Neural progenitor cell (in vitro differentiated cells): ENCODE results near the gene MRPS16. TPM values are rescaled to one million over a fixed set of nuclear protein-coding genes. Genes with fewer than 3 reads are reported as not detected.
A peak's percentile ranks its signal among the peaks of the same experiment; 100 is the strongest.
"Not testable (repeated sequence)": the region's sequence is repeated elsewhere in the genome, so short reads cannot be mapped to it uniquely, and the experiment has no call there.

Experiments
- DNase-seq: peaks from one replicate; pipeline ENCODE4 v3.0.0-alpha.2; 2016; ENCODE audit warnings: low spot score
- H2AFZ ChIP-seq: fragments of 200-600 bp; sonication (generic); replicated peaks from 2 replicates; pipeline ENCODE4 v1.6.1; 2016; ENCODE audit warnings: antibody characterized with exemption
- H3F3A ChIP-seq: fragments of 200-600 bp; sonication (generic); 2 replicates; pipeline ENCODE4 v1.6.1; 2016; ENCODE audit warnings: antibody characterized with exemption, low read depth
- H3K27ac ChIP-seq: fragments of 200-600 bp; sonication (generic); 2 replicates; pipeline ENCODE4 v1.5.1; 2016; ENCODE audit warnings: mild to moderate bottlenecking
- H3K27me3 ChIP-seq: fragments of 200-600 bp; sonication (generic); 2 replicates; pipeline ENCODE4 v1.6.1; 2016; ENCODE audit warnings: mild to moderate bottlenecking, moderate library complexity
- H3K36me3 ChIP-seq: fragments of 200-600 bp; sonication (generic); 2 replicates; pipeline ENCODE4 v1.5.1; 2016
- H3K4me1 ChIP-seq: fragments of 200-600 bp; sonication (generic); 2 replicates; pipeline ENCODE4 v1.6.1; 2016; ENCODE audit warnings: mixed run types
- H3K4me2 ChIP-seq: fragments of 200-600 bp; sonication (generic); 2 replicates; pipeline ENCODE4 v1.6.1; 2016
- H3K4me3 ChIP-seq: fragments of 200-600 bp; sonication (generic); 2 replicates; pipeline ENCODE4 v1.5.1; 2016
- H3K79me2 ChIP-seq: fragments of 200-600 bp; sonication (generic); 2 replicates; pipeline ENCODE4 v1.6.1; 2016; ENCODE audit warnings: low read depth
- H3K9ac ChIP-seq: fragments of 200-600 bp; sonication (generic); 2 replicates; pipeline ENCODE4 v1.6.1; 2016
- H3K9me3 ChIP-seq: fragments of 200-600 bp; sonication (generic); 2 replicates; pipeline ENCODE4 v1.5.1; 2016; ENCODE audit warnings: low read depth
- H4K20me1 ChIP-seq: fragments of 200-600 bp; sonication (generic); 2 replicates; pipeline ENCODE4 v1.6.1; 2016; ENCODE audit warnings: low read depth
- H3K27ac Mint-ChIP-seq: 3 replicates; pipeline ENCODE4 v1.8.0; 2021; ENCODE audit warnings: mixed read lengths
- H3K27me3 Mint-ChIP-seq: 2 replicates; pipeline ENCODE4 v1.8.0; 2022; ENCODE audit warnings: low read depth, mild to moderate bottlenecking, inconsistent platforms, moderate library complexity, mixed read lengths; ENCODE audit not compliant: insufficient read depth
- H3K36me3 Mint-ChIP-seq: 3 replicates; pipeline ENCODE4 v1.8.0; 2021; ENCODE audit warnings: mixed read lengths
- H3K4me1 Mint-ChIP-seq: 3 replicates; pipeline ENCODE4 v1.8.0; 2021; ENCODE audit warnings: mixed read lengths
- H3K4me3 Mint-ChIP-seq: 3 replicates; pipeline ENCODE4 v1.8.0; 2021; ENCODE audit warnings: mild to moderate bottlenecking, moderate library complexity, mixed read lengths
- H3K9me3 Mint-ChIP-seq: 3 replicates; pipeline ENCODE4 v1.8.0; 2020; ENCODE audit warnings: mixed read lengths
- CTCF ChIP-seq: fragments of 200-600 bp; sonication (generic); IDR thresholded peaks from 2 replicates; pipeline ENCODE4 v1.5.1; 2017; ENCODE audit warnings: antibody characterized with exemption, mild to moderate bottlenecking
- EZH2 ChIP-seq: fragments of 200-600 bp; sonication (generic); IDR thresholded peaks from 2 replicates; pipeline ENCODE4 v1.6.1; 2017; ENCODE audit warnings: antibody characterized with exemption, mild to moderate bottlenecking, moderate library complexity
- EZH2phosphoT487 ChIP-seq: fragments of 200-600 bp; sonication (generic); IDR thresholded peaks from 2 replicates; pipeline ENCODE4 v1.6.1; 2017; ENCODE audit warnings: antibody characterized with exemption
- total RNA-seq: library from RNA; depleted of rRNA; stranded (reverse); fragments of >200 nt; gene quantifications from 2 replicates; pipeline ENCODE4 v1.2.3, GENCODE V29; 2015; ENCODE audit warnings: low replicate concordance

The MRPS16 gene
- total RNA-seq, 1 donor from 2014 or later = 82.3 TPM

GRCh38 chr10:73261362-73261995 lies 9.0 kb upstream of the MRPS16 start:
- no peaks in the 10 kb centered on the region for H3K27me3 Mint-ChIP-seq
- Histone ChIP-seq H3F3A (no peaks in the 10 kb centered on the region), H3K27ac (no peak overlapping the region), H3K4me1 (no peaks in the 10 kb centered on the region), H3K27me3 (no peaks in the 10 kb centered on the region), H3K4me3 (no peak overlapping the region), H3K36me3 (no peaks in the 10 kb centered on the region), H2AFZ (no peak overlapping the region), H3K4me2 (no peak overlapping the region), H4K20me1 (no peaks in the 10 kb centered on the region), H3K9me3 (no peaks in the 10 kb centered on the region), H3K79me2 (no peaks in the 10 kb centered on the region), H3K9ac (no peak overlapping the region)
- no peak overlapping the region for H3K27ac Mint-ChIP-seq
- peaks cover 2% of the 10 kb centered on the region for H3K36me3 Mint-ChIP-seq
- no peaks in the 10 kb centered on the region for H3K4me1 Mint-ChIP-seq
- no peak for DNase-seq
- peaks cover 4% of the 10 kb centered on the region for H3K9me3 Mint-ChIP-seq
- no peak overlapping the region for H3K4me3 Mint-ChIP-seq
- TF ChIP-seq EZH2phosphoT487 = no peak

GRCh38 chr10:73258612-73259011 lies 6.2 kb upstream of the MRPS16 start:
- H3K4me1 ChIP-seq, H3K4me3 ChIP-seq, H3K9ac ChIP-seq, H3K79me2 ChIP-seq, H3K27me3 ChIP-seq, H3K4me2 ChIP-seq, H3K27ac Mint-ChIP-seq, H3K36me3 ChIP-seq, H3K27me3 Mint-ChIP-seq, H4K20me1 ChIP-seq, H2AFZ ChIP-seq, H3F3A ChIP-seq, H3K9me3 ChIP-seq, H3K27ac ChIP-seq, DNase-seq, H3K4me1 Mint-ChIP-seq, H3K4me3 Mint-ChIP-seq, H3K9me3 Mint-ChIP-seq, H3K36me3 Mint-ChIP-seq: not testable (repeated sequence)

- Histone ChIP-seq H3K4me3 (peak overlapping the region; percentile 88), H2AFZ (peak overlapping the region; percentile 84), H3K9me3 (no peaks in the 10 kb centered on the region), H4K20me1 (no peaks in the 10 kb centered on the region), H3K4me1 (peaks cover 17% of the 10 kb centered on the region), H3K27ac (peak overlapping the region; percentile 79), H3K36me3 (peaks cover 5% of the 10 kb centered on the region), H3K79me2 (peaks cover 61% of the 10 kb centered on the region), H3K9ac (peak overlapping the region; percentile 73), H3K4me2 (peak overlapping the region; percentile 99), H3K27me3 (no peaks in the 10 kb centered on the region), H3F3A (peaks cover 33% of the 10 kb centered on the region)
- Mint-ChIP-seq H3K27me3 (peaks cover 2% of the 10 kb centered on the region), H3K9me3 (no peaks in the 10 kb centered on the region), H3K4me1 (peaks cover 25% of the 10 kb centered on the region), H3K4me3 (peak overlapping the region; percentile 98), H3K27ac (peak overlapping the region; percentile 92), H3K36me3 (peaks cover 9% of the 10 kb centered on the region)
- DNase-seq = peak; percentile 13
- TF ChIP-seq EZH2 = no peak
- no peak for TF ChIP-seq CTCF
- no peak for TF ChIP-seq EZH2phosphoT487
These were observed 746 bp upstream of the MRPS16 start for GRCh38 chr10:73253225-73253555.

- peaks cover 4% of the 10 kb centered on the region for H3K27me3 Mint-ChIP-seq
- no peaks in the 10 kb centered on the region for H3K9me3 Mint-ChIP-seq
- peak overlapping the region; percentile 34 for H2AFZ ChIP-seq
- H3F3A ChIP-seq = peaks cover 45% of the 10 kb centered on the region
- peak overlapping the region; percentile 97 for H3K27ac Mint-ChIP-seq
- peak overlapping the region; percentile 94 for H3K9ac ChIP-seq
- H3K4me3 ChIP-seq = peak overlapping the region; percentile 88
- no peaks in the 10 kb centered on the region for H3K27me3 ChIP-seq
- H3K36me3 Mint-ChIP-seq = peaks cover 9% of the 10 kb centered on the region
- H3K4me2 ChIP-seq = peak overlapping the region; percentile 99
- peaks cover 31% of the 10 kb centered on the region for H3K4me1 Mint-ChIP-seq
- H4K20me1 ChIP-seq = no peaks in the 10 kb centered on the region
- peak overlapping the region; percentile 98 for H3K4me3 Mint-ChIP-seq
- DNase-seq = peak; percentile 21
- no peak for TF ChIP-seq EZH2
- no peaks in the 10 kb centered on the region for H3K9me3 ChIP-seq
- H3K27ac ChIP-seq = peak overlapping the region; percentile 70
- peaks cover 17% of the 10 kb centered on the region for H3K4me1 ChIP-seq
- H3K79me2 ChIP-seq = peaks cover 66% of the 10 kb centered on the region
- H3K36me3 ChIP-seq = peaks cover 5% of the 10 kb centered on the region
These were observed 580 bp downstream of the MRPS16 start for GRCh38 chr10:73251683-73252444.
